ENCODE results near the gene ALG13. TPM values are rescaled to one million over a fixed set of nuclear protein-coding genes. Genes with fewer than 3 reads are reported as not detected.

ALG13 gene
- total RNA-seq, 1 experiment from 2014 or later = 36.3 TPM

DNA sequence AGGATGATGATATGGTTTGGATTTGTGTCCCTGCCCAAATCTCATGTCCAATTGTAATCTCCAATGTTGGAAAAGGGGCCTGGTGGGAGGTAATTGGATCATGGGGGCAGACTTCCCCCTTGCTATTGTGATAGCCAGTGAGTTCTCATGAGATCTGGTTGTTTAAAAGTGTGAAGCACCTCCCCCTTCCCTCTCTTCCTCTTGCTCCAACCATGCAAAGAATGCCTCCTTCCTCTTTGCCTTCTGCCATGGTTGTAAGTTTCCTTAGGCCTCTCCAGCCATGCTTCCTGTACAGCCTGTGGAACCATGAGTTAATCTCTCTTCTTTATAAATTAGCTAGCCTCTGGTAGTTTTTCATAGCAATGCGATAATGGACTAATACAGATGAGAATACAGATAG lies 19.7 kb upstream of the ALG13 start:
- intact Hi-C loops (cut with micrococcal nuclease; ENCODE audit: unreplicated experiment) = no loop called here
- no peaks in the 10 kb centered on the region for H3K27me3 Mint-ChIP-seq (ENCODE audit: insufficient read depth, unreplicated experiment)
- no peaks in the 10 kb centered on the region for H3K9me3 Mint-ChIP-seq (ENCODE audit: unreplicated experiment)
- ChIA-PET POLR2A (no interaction called here), CTCF (no interaction called here)
- H3K9me3 ChIP-seq = no peaks in the 10 kb centered on the region
- TF ChIP-seq, protein P1, sequence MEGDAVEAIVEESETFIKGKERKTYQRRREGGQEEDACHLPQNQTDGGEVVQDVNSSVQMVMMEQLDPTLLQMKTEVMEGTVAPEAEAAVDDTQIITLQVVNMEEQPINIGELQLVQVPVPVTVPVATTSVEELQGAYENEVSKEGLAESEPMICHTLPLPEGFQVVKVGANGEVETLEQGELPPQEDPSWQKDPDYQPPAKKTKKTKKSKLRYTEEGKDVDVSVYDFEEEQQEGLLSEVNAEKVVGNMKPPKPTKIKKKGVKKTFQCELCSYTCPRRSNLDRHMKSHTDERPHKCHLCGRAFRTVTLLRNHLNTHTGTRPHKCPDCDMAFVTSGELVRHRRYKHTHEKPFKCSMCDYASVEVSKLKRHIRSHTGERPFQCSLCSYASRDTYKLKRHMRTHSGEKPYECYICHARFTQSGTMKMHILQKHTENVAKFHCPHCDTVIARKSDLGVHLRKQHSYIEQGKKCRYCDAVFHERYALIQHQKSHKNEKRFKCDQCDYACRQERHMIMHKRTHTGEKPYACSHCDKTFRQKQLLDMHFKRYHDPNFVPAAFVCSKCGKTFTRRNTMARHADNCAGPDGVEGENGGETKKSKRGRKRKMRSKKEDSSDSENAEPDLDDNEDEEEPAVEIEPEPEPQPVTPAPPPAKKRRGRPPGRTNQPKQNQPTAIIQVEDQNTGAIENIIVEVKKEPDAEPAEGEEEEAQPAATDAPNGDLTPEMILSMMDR (IDR thresholded peaks at IDR 0.05; ENCODE audit: insufficient read depth in 1 of 2, low read depth in 1 of 2, low read length in 1 of 2, severe bottlenecking in 1 of 2, unreplicated experiment in 1 of 2) = no peak
- H3K4me3 ChIP-seq (ENCODE audit: low read depth, low read length) = no peak overlapping the region
- H3K36me3 ChIP-seq (ENCODE audit: control insufficient read depth, insufficient read depth, low read length) = no peaks in the 10 kb centered on the region
- no peak overlapping the region for H3K27ac Mint-ChIP-seq (ENCODE audit: unreplicated experiment)
- H3K4me1 Mint-ChIP-seq (ENCODE audit: low read depth, unreplicated experiment) = no peaks in the 10 kb centered on the region
- H3K36me3 Mint-ChIP-seq (ENCODE audit: insufficient read depth, unreplicated experiment) = no peaks in the 10 kb centered on the region
- no peaks in the 10 kb centered on the region for H3K4me1 ChIP-seq
- BruUV-seq (replicated peaks) = no TSS peak
- no peak overlapping the region for H3K4me3 Mint-ChIP-seq (ENCODE audit: unreplicated experiment)
- DNase-seq = no peak
- H3K27me3 ChIP-seq (replicated peaks; ENCODE audit: control insufficient read depth, insufficient read depth, low read length) = no peaks in the 10 kb centered on the region

DNA sequence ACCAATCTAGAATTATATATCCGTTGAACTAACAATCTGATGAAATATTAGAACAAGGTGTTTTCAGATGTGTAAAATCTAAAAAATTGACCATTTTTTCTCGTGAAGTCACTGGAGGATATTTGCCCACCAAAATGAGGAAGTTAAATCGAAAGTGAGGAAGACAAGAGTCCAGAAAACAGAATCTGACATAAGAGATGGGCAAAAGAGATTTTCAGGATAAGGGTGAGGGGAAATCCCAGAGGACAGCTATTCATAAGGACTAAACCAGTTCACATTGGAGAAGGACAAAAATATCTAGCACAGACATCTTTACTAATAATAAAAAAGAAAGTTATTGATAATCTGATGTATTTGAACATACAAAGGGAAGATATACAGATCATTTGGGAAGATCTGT lies 18.7 kb upstream of the ALG13 start:
- H3K4me3 ChIP-seq (ENCODE audit: low read depth, low read length) = no peak overlapping the region
- Mint-ChIP-seq H3K27ac (ENCODE audit: unreplicated experiment) (no peak overlapping the region), H3K27me3 (ENCODE audit: insufficient read depth, unreplicated experiment) (no peaks in the 10 kb centered on the region), H3K36me3 (ENCODE audit: insufficient read depth, unreplicated experiment) (no peaks in the 10 kb centered on the region), H3K9me3 (ENCODE audit: unreplicated experiment) (no peaks in the 10 kb centered on the region), H3K4me1 (ENCODE audit: low read depth, unreplicated experiment) (no peaks in the 10 kb centered on the region), H3K4me3 (ENCODE audit: unreplicated experiment) (no peak overlapping the region)
- H3K36me3 ChIP-seq (ENCODE audit: control insufficient read depth, insufficient read depth, low read length) = no peaks in the 10 kb centered on the region
- no peaks in the 10 kb centered on the region for H3K9me3 ChIP-seq
- H3K27me3 ChIP-seq (replicated peaks; ENCODE audit: control insufficient read depth, insufficient read depth, low read length) = no peaks in the 10 kb centered on the region
- ChIA-PET CTCF (no interaction called here), POLR2A (no interaction called here)
- BruUV-seq (replicated peaks) = no TSS peak
- intact Hi-C loops (cut with micrococcal nuclease; ENCODE audit: unreplicated experiment) = no loop called here
- H3K4me1 ChIP-seq = no peaks in the 10 kb centered on the region
- TF ChIP-seq, protein P1 (IDR thresholded peaks at IDR 0.05; ENCODE audit: insufficient read depth in 1 of 2, low read depth in 1 of 2, low read length in 1 of 2, severe bottlenecking in 1 of 2, unreplicated experiment in 1 of 2) = no peak
- DNase-seq = no peak

DNA sequence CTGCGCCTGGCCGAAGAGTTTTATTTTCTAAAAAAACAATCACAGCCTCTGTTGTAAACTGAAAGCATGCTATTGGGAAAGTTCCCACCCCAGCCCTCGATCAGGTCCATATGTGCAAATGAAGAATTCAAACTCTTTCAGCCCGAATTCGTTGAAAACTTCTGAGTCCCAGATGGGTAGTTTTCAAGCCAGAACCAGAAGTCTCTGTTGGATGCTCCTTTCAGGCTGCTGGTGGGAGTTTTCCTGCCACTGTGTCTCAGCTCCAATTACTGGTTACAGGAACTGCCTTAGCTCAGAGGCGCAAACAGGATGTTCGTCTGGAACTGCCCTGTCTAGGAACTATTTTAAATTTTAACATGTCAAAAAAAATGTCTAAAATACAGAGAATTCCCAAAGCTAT lies 9.3 kb upstream of the ALG13 start:
- no peak for DNase-seq
- Mint-ChIP-seq H3K27me3 (ENCODE audit: insufficient read depth, unreplicated experiment) (peaks cover 3% of the 10 kb centered on the region), H3K4me3 (ENCODE audit: unreplicated experiment) (no peak overlapping the region), H3K4me1 (ENCODE audit: low read depth, unreplicated experiment) (no peaks in the 10 kb centered on the region), H3K9me3 (ENCODE audit: unreplicated experiment) (no peaks in the 10 kb centered on the region), H3K36me3 (ENCODE audit: insufficient read depth, unreplicated experiment) (no peaks in the 10 kb centered on the region), H3K27ac (ENCODE audit: unreplicated experiment) (no peak overlapping the region)
- ChIA-PET POLR2A (no interaction called here), CTCF (no interaction called here)
- no peaks in the 10 kb centered on the region for H3K9me3 ChIP-seq
- H3K27me3 ChIP-seq (replicated peaks; ENCODE audit: control insufficient read depth, insufficient read depth, low read length) = no peaks in the 10 kb centered on the region
- TF ChIP-seq, protein P1 (IDR thresholded peaks at IDR 0.05; ENCODE audit: insufficient read depth in 1 of 2, low read depth in 1 of 2, low read length in 1 of 2, severe bottlenecking in 1 of 2, unreplicated experiment in 1 of 2) = no peak
- no TSS peak for BruUV-seq (replicated peaks)
- H3K4me3 ChIP-seq (ENCODE audit: low read depth, low read length) = no peak overlapping the region
- no peaks in the 10 kb centered on the region for H3K4me1 ChIP-seq
- intact Hi-C loops (cut with micrococcal nuclease; ENCODE audit: unreplicated experiment) = no loop called here
- no peaks in the 10 kb centered on the region for H3K36me3 ChIP-seq (ENCODE audit: control insufficient read depth, insufficient read depth, low read length)

All from Caco-2 (cell line).